Activated T-helper 1 cell treated with anti-CD3 and anti-CD28 coated beads, Interleukin-2, amount 50 U/mL, for 16 hours (primary cell): Measurements from ENCODE around the gene COBL.

Source experiments
- DNase-seq, 2 donors: peaks; one replicate each; pipeline ENCODE4 v3.0.0-alpha.2; 2020; ENCODE audit warnings: low read depth in 1 of 2, low spot score in 1 of 2

COBL gene

DNA sequence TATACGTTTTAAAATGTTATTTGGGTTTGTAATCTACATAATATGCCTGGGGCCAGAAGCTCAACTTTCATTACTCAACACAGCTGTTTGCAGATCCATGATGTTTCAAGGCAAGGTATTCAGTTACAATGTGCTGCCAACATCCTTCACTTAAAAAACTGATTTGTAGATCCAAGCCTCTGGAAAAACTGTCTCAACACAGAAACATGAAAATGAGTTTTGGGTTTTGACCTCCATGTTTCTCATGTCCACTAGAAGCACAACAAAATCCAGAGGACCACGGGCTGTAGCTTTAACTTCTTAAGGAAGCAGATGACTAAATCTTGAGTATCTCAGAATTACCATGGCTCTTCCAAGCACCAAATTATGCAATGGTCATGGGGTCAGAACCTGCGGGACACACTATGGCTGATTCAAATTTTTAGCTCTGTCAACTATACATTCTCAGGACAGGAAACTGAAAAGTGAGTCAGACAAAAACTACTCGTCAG lies 286.9 kb downstream of the COBL start:
- no peak for DNase-seq

DNA sequence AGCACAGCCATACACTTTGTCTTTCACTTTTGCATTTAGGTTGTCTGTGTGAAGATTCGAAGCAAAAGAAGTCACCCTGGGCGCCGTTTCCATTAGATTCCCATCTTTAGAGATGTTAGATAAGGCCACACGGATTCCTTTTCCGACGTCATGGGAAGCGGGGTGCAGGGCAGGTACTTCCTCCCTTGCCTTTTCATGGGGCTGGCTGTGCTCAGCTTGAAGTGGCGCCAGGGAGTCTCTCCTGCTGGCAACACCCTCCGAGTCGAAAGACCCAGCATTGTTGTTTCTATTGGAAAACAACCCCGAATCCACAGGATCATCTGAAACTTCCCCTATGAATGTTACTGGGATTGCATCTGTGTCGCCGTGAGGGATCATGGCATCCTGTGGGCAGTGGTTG lies 287.5 kb downstream of the COBL start:
- no peak for DNase-seq

DNA sequence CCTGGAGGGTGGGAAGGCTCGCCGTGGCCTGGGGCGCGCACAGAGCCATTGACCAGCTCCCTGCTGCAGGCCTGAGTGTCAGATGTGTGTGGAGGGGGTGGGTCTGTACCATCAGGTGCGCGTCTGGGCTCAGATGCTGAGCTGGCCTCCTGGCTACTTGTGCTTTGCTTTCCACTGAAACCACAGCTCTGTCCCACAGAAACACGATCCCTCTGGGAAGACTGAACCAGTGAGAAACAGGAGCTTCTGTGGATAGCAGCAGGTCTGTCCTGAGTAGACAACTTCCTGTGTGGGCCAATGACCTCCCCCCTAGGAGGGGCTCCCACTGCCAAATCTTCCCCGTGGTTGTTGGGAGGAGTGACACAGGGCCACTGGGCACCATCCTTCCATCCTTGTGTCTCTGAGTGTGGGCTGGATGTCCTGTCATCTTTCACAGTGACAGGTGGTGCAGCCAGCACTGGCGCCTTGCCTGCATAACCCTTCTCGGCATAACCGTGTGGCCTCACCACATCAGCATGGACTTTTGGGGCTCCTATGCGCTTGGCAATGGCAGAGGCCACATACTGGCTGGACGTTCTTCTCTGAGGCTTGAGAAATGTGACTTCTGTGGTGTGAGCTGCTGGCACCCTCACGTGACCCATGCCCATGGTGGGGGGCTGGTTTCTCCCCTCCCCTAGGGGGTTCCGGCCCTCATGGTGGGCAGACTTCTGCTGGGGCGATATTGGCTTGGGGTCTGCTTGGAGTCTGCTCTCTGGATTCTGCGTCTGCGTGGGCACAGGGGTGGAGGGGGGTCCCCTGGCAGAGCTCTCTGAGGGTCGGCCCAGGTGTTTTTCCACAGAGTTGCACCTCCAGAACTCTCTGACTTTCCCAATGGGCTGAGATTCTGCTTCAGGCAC lies 288.4 kb downstream of the COBL start:
- DNase-seq: no peak

DNA sequence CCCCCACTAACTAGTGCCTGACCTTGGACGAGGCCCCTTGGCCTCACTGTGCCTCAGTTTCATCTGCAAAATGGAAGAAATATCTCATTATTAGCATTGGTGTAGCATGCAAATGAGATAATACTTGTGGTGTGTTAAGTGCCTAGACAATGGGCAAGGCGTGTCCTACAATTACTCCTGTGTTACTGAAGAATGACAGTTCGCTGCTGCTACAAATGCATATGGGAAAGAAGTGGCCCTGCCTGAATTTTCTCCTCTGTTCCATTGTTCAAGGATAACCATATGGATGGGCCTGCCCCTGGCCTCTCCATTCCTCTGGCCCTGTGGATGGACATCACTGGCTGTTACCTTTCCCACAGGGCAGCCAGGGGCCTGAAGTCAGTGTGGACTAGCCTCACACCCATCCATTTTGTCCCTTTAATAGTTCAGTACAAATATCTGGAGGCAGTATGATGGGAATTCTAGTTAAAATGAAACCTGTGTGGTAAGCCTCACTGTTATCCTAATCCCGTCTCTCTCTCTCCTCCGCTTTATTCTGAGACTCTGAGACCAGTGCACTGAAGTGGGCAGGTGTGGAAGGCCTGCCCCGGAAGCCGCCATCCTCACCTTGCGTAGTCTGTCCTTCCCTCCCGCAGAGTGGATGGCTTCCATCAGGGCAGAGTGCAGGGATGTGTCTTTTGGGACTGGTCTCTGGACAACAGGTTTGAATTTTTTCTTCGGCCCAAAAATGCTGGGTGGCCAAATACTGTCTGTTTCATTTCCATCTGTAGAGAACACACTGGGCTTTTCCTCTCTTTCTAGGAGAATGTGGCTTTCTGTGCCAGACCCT lies 289.3 kb downstream of the COBL start:
- DNase-seq: no peak

DNA sequence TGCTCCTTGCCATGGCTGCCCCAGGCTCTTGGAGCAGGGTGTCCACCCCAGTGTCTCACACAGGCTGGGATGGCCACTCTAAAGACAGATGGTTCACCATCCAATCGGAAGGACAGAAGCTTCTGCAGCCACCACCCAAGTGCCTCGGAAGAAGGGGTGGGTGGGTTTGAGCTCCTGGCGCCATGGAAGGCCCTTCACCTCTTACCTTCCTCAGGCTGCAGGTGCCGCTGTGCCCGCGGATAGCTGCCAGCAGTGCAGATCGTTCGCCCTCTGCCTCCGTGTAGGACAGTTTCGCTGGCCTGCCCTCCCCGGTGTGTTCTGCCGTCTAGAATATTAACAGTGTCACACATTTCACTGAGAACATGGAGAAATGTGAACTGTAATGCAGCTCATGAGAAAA lies 290.3 kb downstream of the COBL start:
- no peak for DNase-seq

DNA sequence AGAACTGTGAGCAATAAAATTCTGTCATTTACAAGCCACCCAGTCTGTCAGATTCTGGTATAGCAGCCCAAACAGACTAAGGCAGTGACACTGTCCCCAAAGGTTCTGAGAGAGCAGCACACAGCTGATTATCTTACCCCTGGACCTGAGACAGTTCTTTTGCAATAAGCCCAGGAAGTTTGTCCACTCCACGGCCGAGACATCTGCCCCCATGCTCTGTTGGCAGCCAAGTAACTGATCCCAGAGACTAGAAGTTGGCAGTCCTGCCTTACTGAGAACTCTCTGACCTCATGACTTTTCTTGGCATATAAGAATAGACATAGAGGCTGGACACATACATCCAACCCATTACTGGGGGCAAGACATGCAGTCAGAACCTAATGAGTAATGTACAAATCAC lies 290.9 kb downstream of the COBL start:
- DNase-seq: no peak

DNA sequence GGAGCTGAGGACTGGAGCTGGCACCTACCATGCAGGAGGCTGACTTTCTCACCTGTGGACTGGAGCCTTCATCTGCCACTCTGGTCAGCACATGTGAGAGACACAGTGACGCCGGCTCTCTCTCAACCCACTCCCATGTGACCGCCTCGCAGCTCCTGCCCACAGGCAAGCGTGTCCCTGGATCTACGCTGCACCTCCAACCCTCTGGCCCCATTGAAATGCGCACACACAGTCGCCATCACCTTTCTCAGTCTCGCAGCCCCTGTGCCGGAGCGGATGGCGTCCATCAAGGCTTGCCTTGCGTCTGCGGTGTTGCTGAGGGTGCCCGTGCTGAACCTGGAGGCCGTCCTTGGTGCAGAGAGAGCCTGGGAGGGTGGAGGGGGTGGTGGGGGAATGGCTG lies 291.7 kb downstream of the COBL start:
- DNase-seq: no peak

DNA sequence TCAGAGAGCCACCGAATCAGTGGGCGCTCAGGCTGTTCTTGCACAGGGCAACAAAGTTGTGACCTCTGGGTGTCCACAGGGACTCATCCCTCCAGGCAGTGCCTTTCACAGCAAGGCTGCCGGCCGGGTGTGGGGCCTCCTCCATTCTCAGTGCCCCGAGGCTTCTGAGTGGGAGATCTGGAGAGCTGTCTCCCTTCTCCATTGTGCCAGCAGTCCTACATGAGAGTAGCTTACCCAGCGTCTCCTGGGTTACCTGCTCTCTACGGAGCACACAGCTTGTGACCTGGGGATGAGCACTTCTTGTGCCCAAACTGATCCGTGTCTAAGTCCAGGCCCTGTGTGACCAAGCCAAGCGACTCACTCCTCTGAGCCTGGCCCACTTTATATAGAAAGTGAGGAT lies 293.1 kb downstream of the COBL start:
- no peak for DNase-seq

DNA sequence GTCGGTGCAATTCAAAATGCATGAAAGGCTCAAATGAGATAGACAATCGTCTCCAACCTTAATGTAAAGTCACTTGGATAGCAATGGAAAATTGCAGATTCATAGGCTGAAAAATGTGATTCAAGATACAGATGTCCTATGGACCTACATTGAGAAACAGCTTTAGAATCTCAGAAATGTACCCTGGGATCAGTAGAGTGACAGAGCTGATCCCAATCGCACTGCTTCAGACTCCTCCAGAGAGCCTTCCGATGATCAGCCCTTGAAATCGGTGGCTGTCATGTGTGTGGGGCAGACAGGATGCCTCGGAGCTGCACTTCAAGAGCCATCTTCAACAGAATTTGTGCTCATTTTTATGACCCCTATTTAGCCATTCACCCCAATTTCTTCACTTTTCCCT lies 293.8 kb downstream of the COBL start:
- DNase-seq: no peak

DNA sequence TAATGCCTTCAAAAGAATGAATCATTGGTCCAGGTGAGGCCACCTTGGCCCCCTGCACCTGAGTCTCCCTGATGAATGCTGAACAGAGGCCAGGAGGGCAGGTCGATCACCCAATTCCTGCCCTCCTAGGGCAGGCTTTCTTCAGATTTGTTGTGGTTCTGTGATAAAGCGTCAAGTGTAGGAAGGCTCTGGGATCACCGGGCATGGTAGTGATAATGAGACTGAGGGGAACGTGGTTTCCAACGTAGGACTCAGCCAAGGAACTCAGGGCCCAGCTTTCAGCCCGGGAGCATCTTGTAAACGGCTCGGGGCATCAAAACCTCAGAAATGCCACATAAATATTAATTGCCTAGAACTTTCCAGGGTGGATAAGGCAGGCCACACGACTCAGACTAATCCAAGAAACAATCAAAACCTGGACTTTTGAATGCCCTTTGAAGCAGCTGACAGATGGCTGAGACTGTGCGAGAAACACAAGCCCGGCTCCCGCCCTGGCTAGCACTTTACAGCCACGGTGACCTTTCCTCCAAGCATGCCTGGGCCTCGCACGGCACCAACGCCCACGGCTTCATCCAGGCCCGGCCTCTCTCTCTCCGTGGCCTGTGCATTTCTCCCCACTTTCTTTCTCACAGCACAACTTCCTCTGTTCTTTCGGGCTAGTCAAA lies 294.6 kb downstream of the COBL start:
- no peak for DNase-seq

DNA sequence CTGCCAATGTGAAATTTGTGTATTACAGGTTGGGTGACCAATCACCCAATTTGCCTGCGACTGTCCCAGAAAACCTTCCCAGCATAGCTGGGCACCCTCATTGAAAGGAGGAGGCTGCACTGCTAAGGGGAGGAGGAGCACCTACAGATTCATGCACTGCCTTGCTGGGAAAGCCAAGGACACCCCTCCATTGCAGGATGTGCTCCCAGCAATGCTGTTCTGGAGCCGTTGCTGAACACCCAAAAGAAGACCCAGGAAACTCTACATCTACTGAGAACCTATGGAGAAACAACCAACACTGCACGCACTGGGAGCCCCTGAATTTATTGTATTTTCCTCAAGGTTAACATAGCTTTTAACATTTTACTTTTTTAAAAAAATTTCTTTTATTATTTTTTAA lies 295.7 kb downstream of the COBL start:
- no peak for DNase-seq

DNA sequence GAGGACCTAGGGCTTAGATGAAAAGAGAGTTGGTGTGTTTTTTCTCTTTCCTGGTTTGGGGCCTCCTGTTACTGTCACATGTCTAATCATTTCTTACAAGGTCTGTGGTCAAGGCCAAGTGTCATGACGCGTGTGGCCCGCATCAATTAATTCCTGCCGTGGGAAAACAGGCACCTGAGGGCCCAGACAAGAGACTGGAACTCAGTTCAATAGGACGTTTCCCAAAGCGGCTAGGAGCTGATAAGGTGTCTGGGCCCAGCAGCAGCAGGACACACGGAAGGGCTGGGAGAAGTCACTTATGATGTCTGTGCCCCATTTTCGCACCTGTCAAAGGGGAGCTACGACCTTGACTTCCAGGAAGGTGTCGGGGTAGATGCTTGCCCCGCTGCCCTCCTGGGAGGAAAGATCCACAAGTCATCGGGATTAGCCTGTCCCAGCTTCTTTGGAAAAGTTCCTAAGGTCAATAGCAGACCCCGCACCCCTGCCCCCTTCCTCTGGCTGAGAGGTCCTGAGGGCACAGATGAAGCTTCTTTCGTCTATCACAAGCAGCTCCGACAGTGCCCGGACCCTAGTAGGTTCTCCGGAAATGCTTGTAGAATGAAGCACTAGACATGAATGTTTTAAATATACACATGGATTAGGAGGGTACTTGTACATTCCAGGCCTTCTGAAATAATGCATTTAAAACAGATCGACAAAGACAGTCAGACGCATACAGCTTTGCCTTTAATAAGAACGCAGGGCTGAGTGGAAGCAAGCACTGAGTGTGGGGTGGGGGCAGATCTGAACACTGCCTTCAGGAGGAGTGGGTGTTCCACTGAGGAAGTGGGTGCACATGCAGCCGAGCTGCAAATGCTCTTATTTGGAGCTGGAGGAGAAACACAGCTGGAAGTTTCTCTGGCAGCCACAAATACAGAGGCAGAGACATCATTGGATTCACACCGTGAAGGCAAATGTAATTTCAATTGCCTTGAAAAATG lies 296.4 kb downstream of the COBL start:
- DNase-seq: no peak

DNA sequence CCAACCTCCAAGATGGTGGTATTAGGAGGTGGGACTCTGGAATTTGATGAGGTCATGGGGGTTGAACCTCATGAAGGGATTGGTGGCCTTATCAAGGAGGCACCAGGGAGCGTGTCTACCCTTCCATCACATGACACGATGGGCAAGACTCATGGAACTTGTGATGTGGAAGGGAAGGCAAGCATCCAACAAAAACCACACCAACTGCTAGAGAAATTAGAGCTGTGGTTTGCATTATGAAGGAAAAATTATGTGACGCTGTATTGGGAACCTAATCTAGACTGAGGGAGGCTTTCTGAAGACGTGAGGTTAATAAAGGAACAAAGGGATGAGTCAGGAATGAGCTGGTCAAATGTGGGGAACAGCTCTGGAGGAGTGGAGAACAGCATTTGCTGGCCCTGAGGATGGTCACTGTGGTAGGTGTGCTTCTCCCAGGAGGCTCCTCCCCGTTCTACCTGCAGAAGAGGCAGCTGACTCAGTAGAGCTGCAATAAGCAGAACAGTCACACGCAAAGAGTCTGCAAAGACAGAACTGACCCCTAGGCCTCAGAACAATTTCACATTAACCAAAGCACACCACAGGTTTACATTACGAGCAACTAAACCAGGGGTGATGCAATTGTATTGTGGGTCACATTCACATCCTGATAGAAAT lies 297.3 kb downstream of the COBL start:
- no peak for DNase-seq

DNA sequence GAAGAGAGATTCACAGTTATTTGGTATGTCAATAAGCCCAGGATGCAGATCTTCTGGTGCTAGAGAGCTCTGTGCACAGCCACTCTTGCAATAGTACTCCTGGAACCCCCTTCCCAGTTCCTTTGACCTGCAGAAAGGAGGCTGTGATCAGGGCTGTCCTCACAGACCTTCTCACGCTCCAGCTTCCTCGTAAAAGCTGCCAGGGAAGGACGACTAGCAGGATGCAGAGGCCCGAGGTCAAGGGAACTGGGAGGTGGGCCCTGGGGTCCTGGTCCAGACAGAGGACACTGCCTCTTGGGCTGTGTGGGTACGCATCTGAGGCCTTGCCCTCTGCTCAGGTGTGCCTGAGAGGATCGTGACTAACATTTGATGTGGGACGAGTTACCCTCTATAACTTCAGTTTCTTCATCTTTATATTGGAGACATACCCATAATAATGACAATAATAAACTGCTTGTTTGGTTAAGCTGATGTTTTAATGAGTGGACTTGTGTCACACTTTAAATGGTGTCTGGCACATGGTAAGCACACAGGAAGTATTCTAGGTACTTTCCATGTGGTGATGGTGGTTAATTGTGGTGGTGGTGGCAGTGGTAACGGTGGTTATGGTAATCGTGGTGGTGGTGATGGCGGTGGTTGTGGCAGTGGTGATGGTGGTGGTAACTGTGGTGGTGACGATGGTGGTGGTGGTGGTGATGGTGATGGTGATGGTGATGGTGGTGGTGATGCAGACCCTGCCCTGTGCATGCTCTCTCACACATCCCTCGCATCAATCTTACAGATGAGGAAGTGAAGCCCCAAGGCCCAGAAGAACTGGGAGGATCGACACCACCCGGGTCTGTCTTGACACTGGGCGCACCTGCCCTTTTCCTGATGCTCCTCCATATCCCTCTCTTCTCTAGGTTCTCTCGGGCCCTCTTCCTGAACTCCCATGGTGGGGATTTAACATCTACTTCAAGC lies 298.8 kb downstream of the COBL start:
- no peak for DNase-seq

DNA sequence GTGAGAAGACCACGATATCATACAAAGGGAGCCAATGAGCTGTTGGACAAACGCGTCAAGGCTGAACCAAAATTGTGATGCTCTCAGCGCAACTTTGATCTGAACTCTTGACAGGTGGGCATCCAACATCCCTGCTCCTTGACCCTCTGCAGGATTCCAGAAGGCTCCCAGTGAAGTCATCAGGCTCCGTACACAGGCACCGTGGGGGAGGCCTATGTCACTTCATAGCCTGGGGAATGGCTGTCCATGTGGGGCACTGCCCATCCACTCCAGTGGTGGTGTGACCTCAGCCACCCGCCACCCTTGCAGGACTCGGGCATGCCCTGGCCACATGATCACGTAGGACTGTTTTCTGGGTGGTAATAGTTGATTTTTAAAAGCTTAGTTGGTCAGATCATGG lies 300.1 kb downstream of the COBL start:
- no peak for DNase-seq

DNA sequence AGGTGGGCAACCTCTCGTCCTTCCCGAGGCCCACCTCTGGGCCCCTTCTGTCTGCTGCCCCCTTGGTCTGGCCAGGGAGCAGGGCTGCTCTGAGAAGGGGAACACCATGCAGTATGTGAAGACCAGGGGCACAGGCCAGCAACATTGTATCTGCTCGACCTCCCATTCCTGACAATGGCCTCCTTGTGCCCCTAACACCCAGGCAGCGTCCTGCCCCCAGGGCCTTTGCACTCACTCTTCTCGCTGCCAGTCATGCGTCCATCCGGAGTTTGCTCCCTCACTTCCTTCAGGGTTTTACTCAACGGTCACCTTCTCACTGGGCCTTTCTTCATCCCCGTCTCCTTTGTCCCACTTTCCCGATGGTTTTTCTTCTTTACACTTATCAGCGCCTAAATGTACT lies 301.0 kb downstream of the COBL start:
- no peak for DNase-seq

DNA sequence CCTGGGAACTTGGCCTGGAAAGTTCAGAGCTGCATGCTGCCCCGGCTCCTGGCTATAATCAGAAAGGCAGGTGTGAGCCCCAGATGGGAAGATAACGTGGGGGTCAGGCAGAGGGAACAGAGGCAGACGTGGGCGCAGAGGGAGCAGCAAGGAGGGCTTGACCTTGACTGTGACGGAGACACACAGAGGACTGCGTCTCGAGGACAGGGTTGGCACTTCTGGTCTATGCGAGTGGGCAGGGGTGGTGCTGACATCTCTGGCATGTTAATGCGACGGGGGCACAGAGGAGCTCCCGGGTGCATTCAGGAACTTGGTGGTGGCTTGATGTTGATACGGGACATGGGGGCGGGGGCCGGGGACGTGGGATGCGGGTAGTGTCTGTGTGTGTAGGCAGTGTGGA lies 301.8 kb downstream of the COBL start:
- DNase-seq: no peak

DNA sequence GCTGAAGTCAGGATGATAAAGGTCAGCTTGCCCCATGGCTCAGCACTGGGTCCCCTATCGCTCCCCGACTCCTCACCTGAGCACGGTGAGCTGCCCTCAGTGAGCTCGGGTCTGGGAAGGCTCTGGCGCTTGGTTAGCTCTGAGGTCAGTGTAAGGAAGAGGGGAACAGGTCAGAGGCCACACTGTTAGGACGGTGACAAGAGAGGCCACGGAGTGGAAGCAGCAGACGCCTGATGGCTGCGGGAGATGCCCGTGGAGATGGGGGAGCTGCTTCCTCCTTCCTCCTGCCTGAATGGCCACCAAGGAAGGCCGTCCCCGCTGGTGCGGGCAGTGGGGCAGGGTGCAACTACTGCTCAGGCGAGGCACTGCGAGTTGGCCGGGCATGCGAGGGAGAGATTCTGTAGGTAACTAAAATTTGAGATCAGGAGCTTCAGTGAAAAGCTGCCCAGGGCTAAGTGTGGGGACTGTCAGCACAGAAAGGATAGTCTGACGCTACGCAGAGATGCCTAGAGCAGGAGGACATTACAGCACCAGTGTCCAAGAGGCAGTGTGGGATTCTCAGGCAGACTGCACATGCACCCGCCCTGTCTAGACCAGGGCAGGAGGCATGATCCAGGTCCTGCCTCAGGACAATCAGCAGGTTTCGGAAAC lies 302.6 kb downstream of the COBL start:
- DNase-seq: no peak
